GM18909 (cell line): Measurements from ENCODE around the gene CCDC57.
A peak's percentile ranks its signal among the peaks of the same experiment; 100 is the strongest.

Experiments
- ATAC-seq: cut with Tn5 transposase; IDR thresholded peaks from one replicate; pipeline ENCODE4 v1.9.1; 2021; ENCODE audit warnings: mild to moderate bottlenecking; ENCODE audit not compliant: unreplicated experiment, poor library complexity

Gene CCDC57

GRCh38 chr17:82226809-82227628, 14.4 kb upstream of the CCDC57 start:
- ATAC-seq = no peak

- ATAC-seq = no peak
Observed at GRCh38 chr17:82226146-82226808, 13.6 kb upstream of the CCDC57 start.

- no peak for ATAC-seq
Observed at GRCh38 chr17:82225368-82226029, 12.9 kb upstream of the CCDC57 start.

- ATAC-seq = no peak
Observed at GRCh38 chr17:82224666-82225065, 12.0 kb upstream of the CCDC57 start.

- ATAC-seq = no peak
Observed at GRCh38 chr17:82223517-82223916, 10.9 kb upstream of the CCDC57 start.

- no peak for ATAC-seq
Observed at GRCh38 chr17:82222816-82223215, 10.2 kb upstream of the CCDC57 start.

- ATAC-seq = no peak
Observed at GRCh38 chr17:82221341-82221902, 8.8 kb upstream of the CCDC57 start.

GRCh38 chr17:82219753-82220709, 7.4 kb upstream of the CCDC57 start:
- no peak for ATAC-seq

GRCh38 chr17:82219083-82219482, 6.4 kb upstream of the CCDC57 start:
- ATAC-seq = no peak

GRCh38 chr17:82218349-82219075, 5.9 kb upstream of the CCDC57 start:
- ATAC-seq = no peak

- ATAC-seq = no peak
Observed at GRCh38 chr17:82217530-82218204, 5.0 kb upstream of the CCDC57 start.

- ATAC-seq = no peak
Observed at GRCh38 chr17:82217120-82217529, 4.5 kb upstream of the CCDC57 start.

- ATAC-seq = peak; percentile 35
Observed at GRCh38 chr17:82216301-82217119, 3.9 kb upstream of the CCDC57 start.

- ATAC-seq = no peak
Observed at GRCh38 chr17:82215972-82216300, 3.3 kb upstream of the CCDC57 start.

- ATAC-seq = no peak
Observed at GRCh38 chr17:82215095-82215971, 2.7 kb upstream of the CCDC57 start.

GRCh38 chr17:82214012-82214628, 1.5 kb upstream of the CCDC57 start:
- no peak for ATAC-seq
